C4-2B (cell line): Measurements from ENCODE around the gene TTLL6.

Experiments
- CTCF ChIP-seq: fragments of 450-650 bp; conservative IDR thresholded peaks from 2 replicates; pipeline ENCODE4 v1.5.1; 2017; ENCODE audit warnings: mild to moderate bottlenecking
- ZFX ChIP-seq: fragments of 450-650 bp; IDR thresholded peaks from 2 replicates; pipeline ENCODE4 v1.6.1; 2017

- no peak for TF ChIP-seq CTCF
- no peak for TF ChIP-seq ZFX
Measured at GRCh38 chr17:48812001-48812400, 5.0 kb downstream of the TTLL6 start.
